Gastrocnemius medialis (tissue), 4 donors: ENCODE measurements around the gene TNFRSF12A. TPM values are rescaled to one million over a fixed set of nuclear protein-coding genes. Genes with fewer than 3 reads are reported as not detected.

Source experiments
- ATAC-seq, 2 donors: fragments of 150-250 bp; one replicate each; pipeline ENCODE4 v1.9.1; 2016
- DNase-seq, 2 donors: peaks; one replicate each; pipeline ENCODE4 v3.0.0-alpha.2; 2019
- H3K27ac ChIP-seq, 4 donors: fragments of 200-600 bp; sonication (generic); 1 replicate in 1 of 4; 2 replicates in 3 of 4; pipeline ENCODE4 v1.5.1; 2016 to 2018; ENCODE audit warnings: mild to moderate bottlenecking in 2 of 4, moderate library complexity in 1 of 4
- H3K27me3 ChIP-seq, 3 donors: fragments of 200-600 bp; sonication (generic) in 2 of 3; 1 replicate in 1 of 3; 2 replicates in 2 of 3; pipeline versions ENCODE4 v1.5.1 to v1.6.0; 2016 to 2019; ENCODE audit warnings: mild to moderate bottlenecking in 1 of 3, moderate library complexity in 1 of 3
- H3K36me3 ChIP-seq, 2 donors: fragments of 200-600 bp; sonication (generic) in 1 of 2; one replicate each; pipeline ENCODE4 v1.5.1; 2017 to 2018
- H3K4me1 ChIP-seq, 2 donors: fragments of 200-600 bp; sonication (generic) in 1 of 2; one replicate each; pipeline ENCODE4 v1.5.1; 2016 to 2017; ENCODE audit warnings: mild to moderate bottlenecking in 2 of 2
- H3K4me3 ChIP-seq, 4 donors: fragments of 200-600 bp; sonication (generic) in 3 of 4; 1 replicate in 1 of 4; 2 replicates in 3 of 4; pipeline ENCODE4 v1.5.1; 2016 to 2019; ENCODE audit warnings: mild to moderate bottlenecking in 2 of 4
- H3K9me3 ChIP-seq, 3 donors: fragments of 200-600 bp; sonication (generic) in 2 of 3; 1 replicate in 1 of 3; 2 replicates in 2 of 3; pipeline ENCODE4 v1.5.1; 2016 to 2019
- CTCF ChIP-seq, 5 experiments: fragments of 450-650 bp in 3 of 5; fragments of 200-600 bp in 2 of 5; sonication (generic) in 2 of 5; IDR thresholded peaks in 4 of 5; conservative IDR thresholded peaks in 1 of 5; 1 replicate in 4 of 5; 2 replicates in 1 of 5; pipeline ENCODE4 v1.5.1; 2016 to 2019; ENCODE audit warnings: antibody characterized with exemption in 5 of 5, mild to moderate bottlenecking in 3 of 5, moderate library complexity in 3 of 5
- POLR2A ChIP-seq, 2 donors: fragments of 450-650 bp; IDR thresholded peaks; one replicate each; pipeline ENCODE4 v1.6.1; 2017; ENCODE audit warnings: antibody characterized with exemption in 2 of 2, mild to moderate bottlenecking in 2 of 2, moderate library complexity in 2 of 2
- in situ Hi-C, 4 donors: fragments of 200-750 bp; cut with MboI; loops; one replicate each; pipeline versions ENCODE4 v1.15.0 to v1.8.0; 2017; ENCODE audit warnings: low sequenced_read_pairs in 4 of 4
- intact Hi-C: fragments of 100-400 bp; cut with DNase I; formaldehyde crosslinking; loops from one replicate; pipeline ENCODE4 v1.15.1; 2023; ENCODE audit warnings: low total_unique reads
- total RNA-seq, 4 donors: library from RNA; depleted of rRNA; stranded (reverse); fragments of >200 nt; gene quantifications; one replicate each; pipeline versions ENCODE4 v1.1.0 to v1.2.3, GENCODE V29; 2016

TNFRSF12A gene
- total RNA-seq, 4 donors from 2014 or later = 34.0 to 161 (median 85.5) TPM

GRCh38 chr16:3035289-3035971, 15.3 kb downstream of the TNFRSF12A start:
- in situ Hi-C loops = no loop called here
- H3K4me3 ChIP-seq = peak overlapping the region in 1 of 4 donors; percentile 40
- no peak overlapping the region for H3K27ac ChIP-seq
- peaks cover 0 to 4% of the 10 kb centered on the region in 2 donors for H3K4me1 ChIP-seq
- peaks cover 76 to 89% (median 81%) of the 10 kb centered on the region in 3 donors for H3K27me3 ChIP-seq
- DNase-seq = no peak
- intact Hi-C loops = no loop called here
- no peak for ATAC-seq
- TF ChIP-seq POLR2A (IDR thresholded peaks at IDR 0.05) (no peak), CTCF (IDR thresholded peaks at IDR 0.05 in 4 of 5, conservative IDR thresholded peaks at IDR 0.05 in 1 of 5) (no peak)
- H3K36me3 ChIP-seq = no peaks in the 10 kb centered on the region
- H3K9me3 ChIP-seq = no peaks in the 10 kb centered on the region

GRCh38 chr16:3035972-3036725, 16.0 kb downstream of the TNFRSF12A start:
- Histone ChIP-seq H3K27me3 (peaks cover 73 to 87% (median 74%) of the 10 kb centered on the region in 3 donors), H3K36me3 (no peaks in the 10 kb centered on the region), H3K27ac (no peak overlapping the region), H3K4me1 (peaks cover 0 to 4% of the 10 kb centered on the region in 2 donors), H3K4me3 (peak overlapping the region in 1 of 4 donors; percentile 40), H3K9me3 (no peaks in the 10 kb centered on the region)
- in situ Hi-C loops = no loop called here
- DNase-seq (no peak), ATAC-seq (no peak)
- intact Hi-C loops = no loop called here
- TF ChIP-seq CTCF (IDR thresholded peaks at IDR 0.05 in 4 of 5, conservative IDR thresholded peaks at IDR 0.05 in 1 of 5) (no peak), POLR2A (IDR thresholded peaks at IDR 0.05) (no peak)

GRCh38 chr16:3036726-3037315, 16.7 kb downstream of the TNFRSF12A start, which contains the start of gene BICDL2:
TSS of gene BICDL2 (minus strand) at chr16:3036944. CDS start at chr16:3035496, 1,448 bp downstream.
- in situ Hi-C loops = no loop called here
- peaks cover 0 to 4% of the 10 kb centered on the region in 2 donors for H3K4me1 ChIP-seq
- ATAC-seq (no peak), DNase-seq (no peak)
- H3K27ac ChIP-seq = no peak within 1 kb of the TSS
- TF ChIP-seq CTCF (IDR thresholded peaks at IDR 0.05 in 4 of 5, conservative IDR thresholded peaks at IDR 0.05 in 1 of 5) (no peak), POLR2A (IDR thresholded peaks at IDR 0.05) (no peak)
- no peaks in the 10 kb centered on the region for H3K9me3 ChIP-seq
- intact Hi-C loops = no loop called here
- H3K4me3 ChIP-seq = peak within 1 kb of the TSS in 1 of 4 donors; percentile 40
- H3K27me3 ChIP-seq = peaks cover 70 to 83% (median 76%) of the 10 kb centered on the region in 3 donors
- no peaks in the 10 kb centered on the region for H3K36me3 ChIP-seq

GRCh38 chr16:3038256-3038655, 18.1 kb downstream of the TNFRSF12A start:
- no peaks in the 10 kb centered on the region for H3K36me3 ChIP-seq
- peaks cover 0 to 4% of the 10 kb centered on the region in 2 donors for H3K4me1 ChIP-seq
- no peak overlapping the region for H3K27ac ChIP-seq
- H3K4me3 ChIP-seq = no peak overlapping the region
- in situ Hi-C loops = no loop called here
- H3K9me3 ChIP-seq = no peaks in the 10 kb centered on the region
- peaks cover 61 to 80% (median 78%) of the 10 kb centered on the region in 3 donors for H3K27me3 ChIP-seq
- ATAC-seq (no peak), DNase-seq (no peak)
- TF ChIP-seq POLR2A (IDR thresholded peaks at IDR 0.05) (no peak), CTCF (IDR thresholded peaks at IDR 0.05 in 4 of 5, conservative IDR thresholded peaks at IDR 0.05 in 1 of 5) (no peak)
- intact Hi-C loops = no loop called here
